M059J (cell line): Measurements from ENCODE around the gene FAM162A. TPM values are rescaled to one million over a fixed set of nuclear protein-coding genes. Genes with fewer than 3 reads are reported as not detected.

Experiments used
- DNase-seq: peaks from one replicate; pipeline ENCODE4 v3.0.0-alpha.2; 2012; ENCODE audit warnings: low read depth
- total RNA-seq: library from RNA; depleted of rRNA; stranded (reverse); fragments of >200 nt; shearing (Covaris generic); gene quantifications from 2 replicates; pipeline ENCODE4 v1.2.3, GENCODE V29; 2014

FAM162A gene
- total RNA-seq, 1 experiment from 2014 or later, result 84.7 TPM

GRCh38 chr3:122387709-122388108 is 3.7 kb downstream of the FAM162A start:
- DNase-seq, result no peak

DNA sequence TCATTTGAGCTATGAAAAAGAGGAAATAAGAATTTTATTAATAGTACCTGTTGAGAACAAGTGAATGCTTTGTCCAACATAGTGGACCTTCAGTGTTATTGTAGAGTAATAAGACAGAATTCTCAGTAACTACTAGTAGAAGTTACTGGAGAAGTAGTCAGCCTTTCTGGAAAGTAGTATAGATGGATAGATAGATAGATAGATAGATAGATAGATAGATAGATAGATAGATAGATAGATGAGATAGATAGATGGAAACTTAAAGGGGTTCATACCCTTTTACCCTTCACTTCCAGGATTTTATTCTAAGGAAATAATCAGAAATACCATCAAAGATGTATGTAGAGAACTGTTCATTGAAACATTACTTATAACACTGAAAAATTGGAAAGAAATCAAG is 5.2 kb downstream of the FAM162A start:
- no peak for DNase-seq

- DNase-seq, result no peak
These were observed 5.9 kb downstream of the FAM162A start for GRCh38 chr3:122389892-122390291.

DNA sequence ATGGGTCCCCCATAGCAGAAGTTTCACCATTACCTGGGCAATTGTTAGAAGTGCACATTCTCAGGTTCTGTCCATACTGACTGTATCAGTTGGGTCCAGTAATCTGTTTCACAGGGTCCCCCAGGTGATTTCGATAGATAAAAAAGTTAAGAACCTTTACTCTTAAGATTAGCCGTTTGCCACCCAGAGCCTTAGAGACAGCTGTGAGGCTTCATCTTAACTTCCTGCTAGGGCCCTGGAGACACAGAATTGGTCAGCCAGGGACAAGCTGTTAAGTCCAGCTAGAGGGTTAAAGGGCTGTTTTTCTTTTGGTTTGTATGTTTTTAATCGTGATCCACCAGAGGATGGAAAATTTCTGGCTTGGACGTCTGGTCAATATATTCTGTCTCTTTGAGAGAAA is 6.7 kb downstream of the FAM162A start:
- DNase-seq, result no peak

- no peak for DNase-seq
These were observed 7.9 kb downstream of the FAM162A start for GRCh38 chr3:122391681-122392446.

GRCh38 chr3:122392868-122393844 is 9.2 kb downstream of the FAM162A start:
- peak; percentile 66 for DNase-seq

GRCh38 chr3:122394173-122394572 is 10.2 kb downstream of the FAM162A start:
- no peak for DNase-seq

DNA sequence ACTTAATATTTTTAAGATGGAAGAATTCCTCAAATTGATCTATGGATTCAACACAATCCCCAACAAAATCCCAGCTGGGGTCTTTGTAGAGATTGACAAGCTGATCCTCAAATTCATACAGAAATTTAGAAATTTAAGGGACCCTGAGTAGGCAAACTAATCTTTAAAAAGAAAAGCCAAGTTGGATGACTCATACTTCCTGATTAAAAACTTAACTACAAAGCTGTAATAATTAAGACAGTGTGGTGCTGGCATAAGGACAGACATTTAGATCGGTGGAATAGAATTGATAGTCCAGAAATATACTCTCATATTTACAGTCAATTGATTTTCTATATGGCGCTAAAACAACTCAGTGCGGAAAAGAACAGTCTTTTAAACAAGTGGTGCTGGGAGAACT is 11.6 kb downstream of the FAM162A start:
- no peak for DNase-seq

DNA sequence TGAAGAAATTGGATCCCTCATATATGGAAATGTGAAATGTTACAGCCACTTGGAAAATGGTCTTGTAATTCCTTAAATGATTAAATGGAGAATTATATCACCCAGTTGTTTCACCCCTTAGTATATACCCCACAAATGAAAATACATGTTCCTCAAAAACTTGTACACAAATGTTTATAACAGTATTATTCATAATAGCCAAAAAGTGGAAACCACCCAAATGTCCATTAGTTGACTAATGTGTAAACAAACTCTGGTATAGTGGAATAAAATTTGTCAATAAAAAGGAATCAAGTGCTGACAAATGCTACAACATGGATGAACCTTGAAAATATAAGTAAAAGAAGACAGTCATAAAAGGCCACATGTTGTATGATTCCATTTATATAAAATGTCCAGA is 12.5 kb downstream of the FAM162A start:
- DNase-seq, result no peak

DNA sequence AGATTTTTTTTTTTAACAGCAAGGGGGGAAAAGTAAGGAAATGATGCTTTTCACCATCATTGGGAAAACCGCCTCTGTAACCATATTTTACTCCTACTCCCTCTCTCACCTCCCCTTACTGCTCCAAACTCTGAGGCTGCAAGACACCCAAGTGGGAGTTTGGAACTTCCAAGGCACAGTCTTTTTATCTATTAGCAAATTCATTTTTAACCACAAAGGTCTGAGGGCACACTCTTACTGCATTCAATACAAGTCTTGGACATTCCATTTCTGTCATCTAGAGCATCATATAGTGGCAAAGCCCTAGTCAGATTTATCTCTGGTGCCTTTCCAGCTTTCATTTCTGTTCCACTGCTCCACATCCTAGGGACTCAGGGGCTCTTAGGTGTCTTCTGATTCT is 13.2 kb downstream of the FAM162A start:
- DNase-seq, result no peak

- no peak for DNase-seq
These were observed 14.9 kb downstream of the FAM162A start for GRCh38 chr3:122398920-122399319.

- peak; percentile 94 for DNase-seq
These were observed 19.5 kb downstream of the FAM162A start for GRCh38 chr3:122403489-122403888.

- no peak for DNase-seq
These were observed 21.0 kb downstream of the FAM162A start for GRCh38 chr3:122405015-122405414.

- DNase-seq, result no peak
These were observed 22.2 kb downstream of the FAM162A start for GRCh38 chr3:122406198-122406597.

DNA sequence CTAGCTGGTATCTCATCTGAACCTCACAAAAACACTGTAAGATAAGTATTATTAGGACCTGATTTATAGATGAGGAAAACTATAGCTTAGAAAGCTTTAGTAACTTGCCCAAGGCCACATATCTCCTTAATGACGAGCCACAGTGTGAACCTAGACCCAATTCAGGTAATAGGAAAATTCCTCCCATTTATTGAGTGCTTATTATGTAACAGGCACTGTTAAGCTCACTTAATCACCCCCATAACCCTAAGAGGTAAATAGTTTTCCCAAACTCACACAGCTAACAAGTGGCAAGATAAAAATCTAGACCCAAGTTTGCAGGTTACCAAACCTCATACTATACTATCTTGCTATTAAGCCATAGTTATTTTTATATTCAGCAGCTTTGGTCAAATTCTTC is 24.0 kb downstream of the FAM162A start:
- DNase-seq, result no peak

DNA sequence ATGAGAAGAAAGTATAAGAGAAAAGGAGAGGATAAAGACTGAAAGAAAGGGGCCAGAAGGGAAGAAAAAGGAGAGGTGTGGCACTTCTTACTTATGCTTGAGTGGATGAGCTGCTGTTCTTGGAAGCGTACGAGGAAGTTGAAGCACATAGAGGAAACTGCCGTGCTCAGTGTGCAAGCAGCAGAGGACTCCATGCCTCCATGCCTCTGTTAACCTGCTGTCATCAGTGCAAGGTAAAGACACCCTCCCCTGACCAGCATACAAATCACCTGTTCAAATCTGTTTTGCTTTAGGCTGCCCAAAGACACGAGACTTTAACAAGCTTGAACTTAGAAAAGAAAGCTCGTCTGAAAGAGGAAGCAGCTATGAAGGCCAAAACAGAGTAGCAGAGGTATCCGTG is 25.5 kb downstream of the FAM162A start:
- no peak for DNase-seq

DNA sequence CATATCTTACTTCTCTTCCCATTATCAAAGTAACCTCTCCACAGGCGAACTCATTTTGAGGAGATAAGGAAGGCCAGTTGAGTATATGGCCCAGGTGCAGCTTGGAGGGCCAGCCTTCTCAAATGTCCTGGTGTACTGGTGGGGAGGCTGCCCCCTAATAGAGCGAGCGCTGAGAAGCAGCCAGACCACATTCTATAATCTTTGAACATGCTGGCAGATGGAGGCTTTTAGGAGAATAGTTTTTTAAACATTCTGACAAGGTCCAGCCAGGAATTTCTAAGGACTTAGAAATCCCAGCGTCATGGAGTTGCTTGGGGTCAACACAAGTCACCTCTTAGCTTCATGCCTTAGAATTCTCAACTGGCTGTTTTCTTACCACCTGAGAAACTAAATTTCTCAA is 26.1 kb downstream of the FAM162A start:
- DNase-seq, result no peak

- DNase-seq, result no peak
These were observed 26.7 kb downstream of the FAM162A start for GRCh38 chr3:122410639-122411038.

GRCh38 chr3:122414391-122414790 is 30.4 kb downstream of the FAM162A start:
- DNase-seq, result no peak

GRCh38 chr3:122415104-122415744 is 31.2 kb downstream of the FAM162A start:
- peak; percentile 71 for DNase-seq

GRCh38 chr3:122415762-122416654 is 32.0 kb downstream of the FAM162A start, which contains the start of gene WDR5B:
Gene WDR5B (minus strand): TSS chr3:122416062. CDS start chr3:122415528, 534 bp downstream.
- DNase-seq, result peak; percentile 98
